ENCODE measurements around the gene EXOSC7.
"Not testable (repeated sequence)": the region's sequence is repeated elsewhere in the genome, so short reads cannot be mapped to it uniquely, and the experiment has no call there.

EXOSC7 gene

DNA sequence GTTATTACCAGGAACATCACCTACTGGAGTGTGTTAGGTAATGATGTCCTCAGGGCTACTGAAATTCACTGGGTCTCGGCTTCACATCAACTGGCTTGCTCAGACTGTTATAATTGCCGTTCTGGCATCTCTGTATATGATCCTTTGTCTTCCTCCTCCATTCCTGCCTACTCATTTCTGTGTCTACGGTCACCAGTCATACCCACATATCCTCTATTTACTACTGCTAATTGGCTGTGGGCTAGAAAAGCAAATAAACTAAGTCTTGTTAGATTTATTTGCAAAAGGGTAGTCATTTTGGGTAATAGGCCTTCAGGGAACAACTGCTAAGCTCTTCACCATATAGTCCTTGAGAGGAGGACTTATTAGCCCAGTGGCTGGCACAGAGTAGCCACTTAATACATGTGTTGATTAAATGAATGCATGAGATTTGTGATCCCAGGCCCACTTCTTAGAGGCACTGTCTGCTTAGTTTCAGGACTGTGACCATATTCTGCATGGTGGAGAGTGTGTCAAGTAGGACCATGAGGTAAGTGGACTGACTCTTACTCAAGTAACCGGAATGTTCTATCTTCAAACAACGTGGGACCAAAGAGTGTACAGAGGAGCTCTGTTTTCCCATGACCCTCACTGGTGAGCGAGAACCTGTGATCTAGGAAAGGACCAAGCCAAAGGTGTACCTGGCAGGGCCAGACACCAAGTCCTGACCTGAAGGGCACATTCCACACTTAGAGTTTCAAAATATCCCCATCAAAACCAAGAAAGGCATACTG, 13.2 kb upstream of the EXOSC7 start:
- DNase-seq: no peak

DNA sequence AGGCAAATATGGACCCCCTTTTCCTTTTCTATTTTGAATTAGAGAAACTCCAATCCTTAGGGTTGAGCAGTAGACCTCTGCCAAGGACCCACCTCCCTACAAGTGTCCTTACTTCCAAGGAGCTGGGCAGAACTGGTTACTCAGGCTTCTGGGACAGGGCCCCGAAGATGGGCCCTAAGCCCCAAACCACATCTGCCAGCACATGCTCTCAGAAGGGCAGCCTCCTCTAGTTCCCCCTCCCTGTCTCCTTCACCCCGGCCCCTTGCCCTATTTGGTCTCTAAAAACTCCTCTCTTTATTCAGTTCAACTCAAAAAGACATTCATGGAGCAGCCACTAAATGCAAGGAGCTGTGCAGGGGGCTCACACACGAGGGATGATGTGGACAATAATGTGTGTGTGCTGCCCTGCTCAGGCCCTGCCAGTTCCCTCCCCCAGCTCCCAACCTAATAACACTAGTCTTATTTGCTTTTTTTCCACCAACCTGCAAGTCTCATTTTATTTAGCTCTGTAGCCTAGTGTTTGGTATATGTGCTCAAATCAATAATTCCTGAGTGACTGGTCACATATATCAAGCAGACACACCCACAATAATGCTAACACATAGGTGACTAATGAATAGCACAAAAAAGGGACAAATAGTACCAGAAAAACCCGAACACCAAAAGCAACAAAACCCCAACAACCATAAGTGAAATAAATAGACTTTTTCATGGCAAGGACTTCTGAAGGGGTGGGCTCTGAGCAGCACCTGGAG, 12.3 kb upstream of the EXOSC7 start:
- no peak for DNase-seq

DNA sequence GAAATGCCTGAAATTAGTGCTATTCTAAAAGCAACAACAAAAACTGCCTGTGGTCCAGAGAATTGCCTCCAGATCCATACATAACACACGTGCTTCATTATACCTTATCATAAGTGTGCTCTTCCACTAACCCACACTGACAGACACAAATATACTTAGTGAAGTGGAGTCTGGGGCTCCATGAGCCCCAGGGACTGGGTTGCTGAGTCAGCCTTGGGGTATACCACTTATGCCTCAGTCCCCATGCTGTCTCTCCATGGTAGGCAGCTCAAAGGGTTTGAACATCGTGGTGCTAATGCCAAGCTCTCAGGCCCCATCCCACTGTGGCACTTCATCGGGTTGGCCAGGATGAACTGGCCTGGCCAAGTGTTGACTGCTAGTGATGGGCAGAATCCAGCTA, 10.9 kb upstream of the EXOSC7 start:
- no peak for DNase-seq

DNA sequence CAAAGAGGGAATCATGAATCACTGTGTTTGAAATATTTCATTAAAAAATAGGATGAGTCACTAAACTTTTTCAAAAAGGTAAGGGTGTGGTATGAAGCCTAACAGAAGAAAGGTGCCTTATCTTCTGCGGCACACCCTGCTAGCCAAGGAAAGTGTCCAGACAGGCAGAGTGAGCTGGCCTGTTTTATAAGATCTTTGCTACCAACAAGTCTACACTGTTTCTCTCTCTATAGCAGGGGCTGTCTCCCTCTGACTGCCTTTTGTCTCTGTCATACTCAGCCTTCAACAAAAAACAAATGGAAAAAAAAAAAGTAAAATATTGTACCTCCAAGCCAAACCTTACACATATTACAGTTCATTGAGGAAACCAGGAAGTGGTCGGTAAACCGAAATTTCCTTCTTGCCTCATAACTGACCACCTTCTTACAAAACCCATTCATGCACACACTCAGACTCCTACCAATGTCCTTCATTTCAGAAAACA, 9.2 kb upstream of the EXOSC7 start:
- DNase-seq: no peak

DNA sequence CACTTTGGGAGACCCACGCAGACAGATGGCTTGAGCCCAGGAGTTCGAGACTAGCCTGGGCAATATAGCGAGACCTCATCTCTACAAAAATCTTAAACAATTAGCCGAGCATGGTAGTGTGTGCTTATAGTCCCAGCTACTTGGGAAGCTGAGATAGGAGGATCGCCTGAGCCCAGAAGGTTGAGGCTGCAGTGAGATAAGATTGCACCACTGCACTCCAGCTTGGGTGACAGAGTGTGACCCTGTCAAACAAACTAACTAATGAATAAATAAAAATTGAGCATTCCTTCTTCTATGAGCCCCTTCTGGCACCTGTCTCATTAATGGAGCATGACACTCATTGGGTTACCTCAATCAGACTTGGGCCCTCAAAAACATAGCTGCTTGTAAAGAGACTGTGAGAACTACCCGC, 7.6 kb upstream of the EXOSC7 start:
- DNase-seq: no peak

DNA sequence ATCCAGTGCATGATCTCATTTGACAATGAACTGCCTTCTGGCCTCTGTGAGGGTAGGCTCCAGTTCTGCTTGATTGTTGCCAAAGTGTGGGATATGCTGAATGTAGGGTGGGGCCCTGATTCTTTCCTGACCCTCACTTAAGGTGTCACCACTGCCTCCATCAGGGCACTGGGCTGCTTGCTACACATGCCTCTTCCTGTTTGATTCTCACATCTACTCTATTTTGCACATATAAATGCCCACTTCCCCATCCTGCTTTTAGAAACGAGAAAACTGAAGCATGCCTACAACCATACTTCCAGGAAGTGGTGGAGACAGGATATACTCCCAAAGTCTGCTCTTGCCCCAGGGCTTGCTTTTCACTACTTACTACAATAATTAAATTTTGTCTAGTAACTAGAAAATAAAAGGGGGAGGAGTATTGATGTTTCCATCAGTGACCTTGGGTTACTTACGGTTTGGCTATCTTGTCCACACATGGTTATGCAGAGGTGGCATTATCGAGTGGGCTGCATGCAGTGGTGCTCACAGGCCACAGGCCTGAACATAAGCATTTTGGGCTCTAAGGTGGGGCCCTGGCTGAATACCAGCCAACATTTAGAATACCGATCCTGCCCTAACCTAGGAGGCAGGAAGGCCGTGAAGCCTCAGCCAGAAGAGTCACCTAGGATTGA, 6.8 kb upstream of the EXOSC7 start:
- no peak for DNase-seq

DNA sequence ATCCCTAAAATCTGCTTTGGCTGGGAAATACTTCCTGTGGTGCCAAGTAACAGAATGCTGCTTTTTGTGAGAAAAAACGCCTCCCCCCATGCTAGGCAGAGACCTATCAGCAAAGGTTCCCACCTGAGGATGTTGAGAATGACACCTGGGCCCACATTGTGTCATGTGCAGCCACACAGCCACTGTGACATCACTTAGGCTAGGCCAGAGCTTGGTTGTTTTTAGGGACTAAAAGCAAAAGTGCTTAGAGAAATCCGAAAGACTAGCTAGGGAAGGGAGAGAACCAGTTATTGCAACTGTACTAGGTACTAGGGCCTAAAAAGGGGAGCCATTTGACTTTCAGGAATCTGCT, 6.2 kb upstream of the EXOSC7 start:
- DNase-seq: no peak

DNA sequence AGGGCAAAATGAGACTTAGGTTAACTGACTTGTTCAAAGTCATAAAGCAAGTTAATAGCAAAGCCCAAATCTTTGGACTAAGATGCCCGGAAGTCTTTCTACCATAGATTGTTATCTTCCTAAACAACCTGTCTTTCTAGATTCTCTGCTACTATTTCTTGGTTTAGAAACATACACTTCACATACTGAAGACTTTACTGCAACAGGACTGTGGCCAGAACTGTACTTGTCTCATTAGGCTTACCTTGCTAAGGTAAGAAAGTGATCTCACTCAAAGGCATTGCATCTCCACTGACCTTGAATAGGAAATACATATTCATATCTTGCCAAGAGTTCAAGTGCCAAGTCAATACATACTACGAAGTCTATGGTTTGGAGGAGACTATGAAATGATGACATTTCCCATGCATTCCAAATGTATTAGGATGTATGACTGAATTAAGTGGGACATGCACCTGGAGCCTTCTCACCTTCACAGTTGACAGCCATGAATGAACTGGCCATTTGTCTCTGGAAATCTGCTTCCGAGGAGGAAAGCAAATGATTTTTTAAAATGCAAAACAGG, 5.0 kb upstream of the EXOSC7 start:
- no peak for DNase-seq

DNA sequence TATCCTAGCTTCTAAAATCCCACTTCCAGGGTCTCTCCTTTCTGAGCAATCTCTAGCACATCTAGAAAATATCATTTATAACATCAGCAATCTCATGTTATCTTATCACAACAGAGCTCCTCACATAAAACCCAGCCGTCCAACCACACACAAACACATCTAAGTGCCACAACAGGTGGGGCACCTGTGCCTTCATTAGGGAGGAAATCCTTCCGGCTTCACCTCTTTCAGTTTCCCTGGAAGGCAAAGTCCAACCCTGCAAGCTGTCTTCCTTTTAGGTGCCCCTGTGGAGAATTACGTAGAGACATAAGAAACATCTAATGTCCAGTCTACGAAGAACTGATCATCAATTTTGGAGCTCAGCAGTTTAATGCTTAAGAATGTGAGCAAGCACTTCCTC, 1.6 kb upstream of the EXOSC7 start:
- DNase-seq: no peak

DNA sequence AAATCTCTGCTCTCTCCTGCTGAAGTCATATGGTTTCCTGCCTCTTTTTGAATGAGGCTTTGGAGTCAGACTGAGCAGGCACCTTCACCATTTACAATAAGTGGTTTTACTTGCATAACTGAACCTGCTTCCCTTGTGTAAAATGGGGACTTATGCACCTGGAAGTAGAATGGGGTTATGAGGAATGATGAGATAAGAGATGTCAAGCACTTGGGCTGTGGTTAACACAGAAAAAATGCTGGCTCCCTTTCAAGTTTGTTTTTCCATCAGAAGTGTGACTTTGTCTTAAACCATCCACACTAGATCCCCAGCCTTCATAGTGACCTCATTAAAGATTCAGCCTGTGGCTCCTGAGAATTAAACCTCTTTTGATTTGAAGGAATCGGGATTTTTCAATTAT, 5.2 kb downstream of the EXOSC7 start:
- no peak for DNase-seq

DNA sequence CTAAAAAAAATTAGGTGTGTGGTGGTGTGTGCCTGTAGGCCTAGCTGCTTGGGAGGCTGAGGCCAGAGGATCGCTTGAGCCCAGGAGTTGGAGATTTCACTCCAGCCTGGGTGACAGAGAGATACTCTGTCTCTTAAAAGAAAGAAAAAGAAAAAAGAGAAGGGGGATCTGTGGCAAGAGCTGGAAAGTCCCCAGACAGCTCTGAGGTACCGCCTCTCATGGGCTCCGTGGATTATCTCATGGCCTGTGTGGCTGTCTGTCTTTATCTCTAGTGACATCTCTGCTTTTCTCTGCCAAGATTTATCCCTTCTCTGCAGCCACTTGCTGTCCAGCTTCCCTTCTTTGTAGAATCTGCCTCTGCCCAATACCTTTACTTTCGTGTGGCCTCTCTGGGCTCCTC, 5.7 kb downstream of the EXOSC7 start:
- no peak for DNase-seq

DNA sequence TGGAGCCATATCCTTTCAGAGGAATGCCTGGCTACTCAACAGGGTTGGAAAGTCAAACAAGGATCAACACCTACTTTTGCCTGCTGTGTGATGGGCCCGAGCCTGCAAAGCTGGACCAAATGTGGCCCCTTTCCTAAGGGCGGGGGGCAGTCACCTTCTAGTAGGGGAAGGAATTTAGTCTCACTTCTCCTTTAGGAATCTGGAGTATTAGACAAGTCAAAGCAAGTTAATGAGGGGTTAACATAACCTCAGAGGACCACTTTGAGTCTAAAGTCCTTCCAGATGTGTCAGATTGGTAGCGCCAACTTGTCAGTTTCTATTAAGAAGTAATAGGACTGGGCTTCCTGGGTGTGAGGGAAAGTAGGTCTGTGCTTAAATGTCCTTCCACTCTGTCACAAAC, 6.8 kb downstream of the EXOSC7 start:
- DNase-seq: no peak

DNA sequence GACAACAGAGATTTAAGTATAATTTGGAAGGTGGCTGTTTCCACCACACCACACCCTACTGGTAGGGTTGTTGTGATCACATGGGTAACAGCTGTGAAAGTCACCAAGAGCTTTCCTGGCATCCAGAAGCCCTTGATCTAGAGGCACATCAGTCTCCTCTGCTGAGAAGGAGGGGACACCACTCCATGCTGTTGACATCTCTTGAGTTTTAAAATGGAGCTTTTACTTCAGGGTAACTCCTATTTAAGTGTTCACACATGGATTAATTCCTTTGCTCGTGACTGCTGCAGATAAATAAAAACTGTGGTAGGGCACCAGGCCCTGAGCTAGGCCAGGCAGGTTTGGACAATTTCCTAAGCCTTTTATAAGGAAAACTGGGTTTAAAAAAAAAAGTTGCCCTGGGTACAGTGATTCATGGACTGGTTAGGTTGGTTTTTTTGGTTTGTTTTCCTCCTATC, 7.5 kb downstream of the EXOSC7 start:
- no peak for DNase-seq

DNA sequence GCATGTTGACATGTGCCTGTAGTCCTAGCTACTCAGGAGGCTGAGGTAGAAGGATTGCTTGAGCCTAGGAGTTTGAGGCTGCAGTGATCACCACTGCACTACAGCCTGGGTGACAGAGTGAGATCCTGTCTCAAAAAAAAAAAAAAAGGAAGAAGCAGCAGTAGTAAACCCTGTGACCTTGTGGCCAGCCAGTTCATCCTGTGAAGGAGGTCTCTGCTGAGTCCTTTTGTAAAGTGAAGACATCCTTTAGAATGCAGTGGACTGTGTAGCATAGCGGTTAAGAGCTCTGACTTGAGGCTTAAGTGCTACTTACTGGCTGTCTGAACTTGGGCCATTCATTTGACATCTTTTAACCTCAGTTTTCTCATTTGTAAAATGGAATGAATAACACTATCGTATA, 8.3 kb downstream of the EXOSC7 start:
- no peak for DNase-seq

DNA sequence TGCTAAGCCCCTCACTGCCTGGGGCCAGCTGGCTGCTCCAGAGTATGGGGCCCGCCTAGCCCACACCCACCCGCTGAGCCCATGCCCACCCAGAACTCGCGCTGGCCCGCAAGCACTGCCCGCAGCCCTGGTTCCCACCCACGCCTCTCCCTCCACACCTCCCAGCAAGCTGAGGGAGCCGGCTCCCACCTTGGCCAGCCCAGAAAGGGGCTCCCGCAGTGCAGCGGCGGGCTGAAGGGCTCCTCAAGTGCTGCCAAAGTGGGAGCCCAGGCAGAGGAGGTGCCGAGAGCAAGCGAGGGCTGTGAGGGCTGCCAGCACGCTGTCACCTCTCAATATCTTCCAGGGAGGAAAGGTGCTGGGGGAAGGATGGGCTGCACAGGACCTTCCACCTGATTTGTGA, 10.3 kb downstream of the EXOSC7 start:
- not testable (repeated sequence) for DNase-seq

DNA sequence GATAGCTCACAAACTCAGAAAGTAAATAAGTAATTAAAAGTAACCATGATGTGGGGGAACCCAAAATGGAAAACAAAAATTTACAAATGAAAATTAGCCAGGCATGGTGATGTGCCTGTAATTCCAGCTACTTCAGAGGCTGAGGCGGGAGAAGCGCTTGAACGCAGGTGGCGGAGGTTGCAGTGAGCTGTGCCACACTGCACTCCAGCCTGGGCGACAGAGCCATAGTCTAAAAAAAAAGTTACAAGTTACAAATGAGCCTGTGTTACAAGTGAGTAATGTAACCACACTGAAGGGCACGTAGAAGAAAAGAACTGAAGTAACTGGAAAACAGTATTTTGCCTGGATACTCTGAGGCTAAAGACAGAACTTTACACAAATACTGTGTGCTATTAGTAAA, 11.3 kb downstream of the EXOSC7 start:
- no peak for DNase-seq

DNA sequence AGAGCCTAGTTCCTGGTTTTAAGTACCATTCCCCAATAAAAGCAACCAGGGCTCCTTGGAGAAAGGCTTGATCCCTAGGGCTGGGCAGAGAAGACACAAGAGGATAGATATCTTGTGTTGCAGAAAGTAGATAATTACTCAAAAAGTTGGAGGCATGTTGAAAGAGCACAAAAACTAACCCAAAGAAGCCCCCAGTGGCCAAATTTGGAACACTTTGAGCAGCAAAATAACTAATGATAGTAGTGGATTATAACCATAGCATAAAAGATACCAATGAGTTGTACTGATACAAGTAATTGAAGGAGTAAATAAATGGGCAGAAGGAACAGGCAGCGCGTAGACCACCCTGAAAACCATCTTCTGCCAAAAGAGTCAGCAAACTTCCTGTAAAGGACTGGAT, 12.0 kb downstream of the EXOSC7 start:
- no peak for DNase-seq

DNA sequence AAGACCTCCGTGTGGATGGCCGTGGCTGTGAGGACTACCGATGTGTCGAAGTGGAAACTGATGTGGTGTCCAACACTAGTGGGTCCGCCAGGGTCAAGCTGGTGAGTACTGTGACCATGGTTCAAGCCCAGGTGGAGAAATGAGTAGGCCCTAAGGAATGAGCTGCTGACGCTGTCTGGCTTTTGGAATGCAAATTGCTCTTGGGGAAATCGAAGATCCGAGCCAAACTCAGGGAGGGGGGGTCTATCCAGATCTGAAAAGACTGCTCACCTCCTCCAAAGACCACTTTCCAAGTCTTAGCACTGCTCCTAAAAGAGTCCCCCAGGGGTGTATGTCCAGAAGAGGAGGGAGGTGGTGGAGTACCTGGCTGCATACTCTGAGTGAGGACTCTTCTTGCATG, 13.1 kb downstream of the EXOSC7 start:
- no peak for DNase-seq

DNA sequence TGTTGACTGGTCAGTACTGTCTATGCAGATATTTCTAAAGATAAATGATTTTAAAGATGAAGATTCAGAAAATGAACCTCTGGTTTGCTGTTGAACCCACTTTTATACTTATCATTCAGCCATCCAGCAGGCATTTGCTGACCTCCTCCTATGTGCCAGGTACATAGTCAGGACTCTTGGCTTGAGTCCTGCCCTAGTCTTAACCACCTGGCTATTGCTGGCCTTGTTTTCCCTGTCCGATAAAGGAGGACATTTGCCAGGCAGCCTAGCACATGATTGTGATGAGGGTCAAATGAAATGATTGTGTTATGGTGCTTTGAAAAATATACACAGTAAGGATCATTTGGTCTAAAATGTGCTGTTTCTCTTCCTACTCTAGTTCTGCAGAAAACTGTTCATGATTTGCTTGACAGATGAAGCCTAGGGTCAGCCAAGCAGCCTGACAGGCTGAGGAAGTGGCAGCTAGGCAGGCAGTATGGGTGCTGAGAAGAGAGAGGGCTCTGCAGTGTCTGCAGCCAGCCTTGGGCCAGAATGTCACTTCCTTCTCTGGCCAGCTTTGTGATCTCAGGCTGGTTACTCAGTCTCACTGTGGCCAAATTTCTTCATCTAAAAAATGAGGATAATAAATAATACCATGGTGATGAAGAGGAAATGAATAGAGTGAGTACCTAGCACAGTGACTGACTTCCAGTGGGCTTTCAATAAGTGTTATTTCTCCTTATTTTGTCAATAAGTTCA, 13.8 kb downstream of the EXOSC7 start:
- no peak for DNase-seq

DNA sequence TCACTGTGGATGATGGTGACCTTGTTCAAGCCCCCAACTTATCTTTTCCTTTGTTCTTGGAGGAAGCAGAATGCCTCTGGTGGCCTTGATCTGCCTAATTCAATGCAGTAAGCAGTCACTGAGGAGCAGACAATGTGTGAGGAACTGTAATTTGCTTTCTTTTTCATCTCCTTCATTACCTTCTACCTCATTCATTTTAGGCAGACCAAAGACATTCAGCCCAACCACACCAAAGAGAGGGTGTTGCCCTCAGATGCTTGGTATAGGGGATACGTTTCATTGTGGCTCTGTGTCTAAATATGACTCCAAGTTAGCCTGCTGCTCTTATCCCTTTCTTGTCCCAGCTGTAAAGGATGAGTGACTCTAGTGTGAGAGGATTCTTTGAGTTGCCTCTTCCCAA, 15.3 kb downstream of the EXOSC7 start:
- no peak for DNase-seq

DNA sequence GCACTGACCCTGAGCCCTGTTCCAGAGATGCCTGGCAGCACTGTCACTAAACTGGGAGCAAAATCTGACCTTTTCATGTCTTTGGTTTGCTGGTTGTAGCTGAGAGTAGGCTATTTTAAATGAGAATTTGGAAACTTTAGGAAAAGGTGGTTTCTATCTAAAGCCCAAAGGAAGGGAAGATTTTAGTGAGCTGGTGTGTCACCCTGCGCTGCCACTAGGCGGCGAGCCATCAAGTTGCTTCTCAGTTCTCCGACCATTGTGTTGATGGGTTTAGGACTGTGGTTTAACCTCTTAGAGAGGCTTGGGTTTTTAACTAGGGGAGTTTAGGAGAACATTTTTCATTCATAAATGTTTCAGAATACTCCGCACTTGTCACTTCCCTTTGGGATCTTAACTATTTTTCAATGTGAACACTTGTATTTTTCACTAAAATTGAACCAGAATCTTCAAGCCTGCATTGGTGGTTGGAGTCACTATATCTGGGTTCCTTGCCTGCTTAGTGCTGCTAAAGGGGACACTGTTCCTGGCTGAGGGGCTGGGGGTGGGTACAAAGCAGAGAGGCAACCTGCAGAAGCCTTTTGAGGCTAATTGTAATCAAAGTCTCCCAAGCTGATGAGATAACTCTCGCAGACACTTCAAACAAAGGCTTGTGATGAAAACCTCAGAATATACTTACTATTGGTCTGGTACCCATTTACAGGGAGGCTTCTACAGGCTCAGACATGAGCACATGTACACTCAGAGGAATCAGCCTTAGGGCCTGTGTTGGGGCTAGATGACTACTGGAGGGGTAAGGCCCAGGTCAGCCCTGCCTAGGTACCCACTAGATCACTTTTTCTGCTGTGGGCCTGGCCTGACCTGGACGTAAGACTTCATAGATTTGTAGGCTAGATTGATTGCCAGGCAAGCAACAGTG, 16.8 kb downstream of the EXOSC7 start:
- peak; percentile 27 for DNase-seq

Data from activated CD8-positive, alpha-beta memory T cell treated with anti-CD3 and anti-CD28 coated beads, Interleukin-2, amount 50 U/mL, for 4 hours (primary cell).